HUDEP-2 (cell line): Measurements from ENCODE around the gene ELAVL1.
"Not testable (repeated sequence)": the region's sequence is repeated elsewhere in the genome, so short reads cannot be mapped to it uniquely, and the experiment has no call there.

ENCODE experiments used
- DNase-seq, 76 experiments: peaks; one replicate each; lab custom pipeline; 2025; ENCODE audit not compliant: unreplicated experiment in 76 of 76; lab: John Stamatoyannopoulos, UW

ELAVL1 gene

DNA sequence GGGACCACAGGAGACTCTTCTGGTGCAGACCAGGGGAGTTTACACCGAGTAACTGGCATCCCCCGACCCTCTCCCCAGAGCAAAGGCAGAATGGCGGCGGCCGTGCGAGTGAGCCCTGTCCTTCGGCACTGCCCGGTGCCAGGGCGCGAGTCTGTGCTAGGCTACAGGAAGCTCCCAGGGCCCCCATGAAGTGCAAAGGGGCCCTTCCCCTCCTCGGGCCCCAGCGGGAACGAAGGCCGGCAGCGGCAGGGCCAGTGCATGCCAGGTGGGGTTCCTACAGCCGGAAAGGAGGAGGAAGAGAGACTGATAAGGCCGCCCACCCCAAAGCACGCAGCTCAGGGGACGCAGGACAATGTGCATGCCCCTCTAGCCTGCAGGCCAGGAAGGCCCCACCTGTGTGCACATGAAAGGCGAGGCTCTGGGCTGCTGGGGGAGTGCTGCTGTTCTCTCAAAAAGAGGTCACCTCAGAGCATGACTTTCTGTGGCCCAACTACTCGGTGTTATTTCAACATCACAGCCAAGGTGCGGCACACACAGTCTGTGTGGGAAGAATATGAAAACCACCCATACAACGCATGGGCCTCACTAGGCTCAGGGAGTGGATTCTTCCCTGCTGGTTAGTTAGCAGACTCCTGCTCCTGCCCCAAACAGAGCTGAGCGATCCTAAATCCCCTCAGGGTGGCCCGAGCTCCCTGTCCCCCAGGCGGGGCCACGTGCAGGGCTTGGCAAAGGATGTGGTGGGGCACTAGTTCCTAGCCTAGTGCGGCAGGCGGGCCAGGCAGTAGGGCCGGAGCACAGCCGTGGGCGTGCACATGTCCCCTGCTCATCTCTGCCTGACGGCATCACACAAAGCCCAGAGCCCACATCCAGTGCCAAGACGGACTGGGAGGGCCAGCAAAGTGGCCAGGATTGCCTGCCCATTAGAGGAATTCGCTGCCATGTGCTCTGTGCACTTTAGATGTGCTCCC lies 33.6 kb downstream of the ELAVL1 start:
- no peak for DNase-seq

DNA sequence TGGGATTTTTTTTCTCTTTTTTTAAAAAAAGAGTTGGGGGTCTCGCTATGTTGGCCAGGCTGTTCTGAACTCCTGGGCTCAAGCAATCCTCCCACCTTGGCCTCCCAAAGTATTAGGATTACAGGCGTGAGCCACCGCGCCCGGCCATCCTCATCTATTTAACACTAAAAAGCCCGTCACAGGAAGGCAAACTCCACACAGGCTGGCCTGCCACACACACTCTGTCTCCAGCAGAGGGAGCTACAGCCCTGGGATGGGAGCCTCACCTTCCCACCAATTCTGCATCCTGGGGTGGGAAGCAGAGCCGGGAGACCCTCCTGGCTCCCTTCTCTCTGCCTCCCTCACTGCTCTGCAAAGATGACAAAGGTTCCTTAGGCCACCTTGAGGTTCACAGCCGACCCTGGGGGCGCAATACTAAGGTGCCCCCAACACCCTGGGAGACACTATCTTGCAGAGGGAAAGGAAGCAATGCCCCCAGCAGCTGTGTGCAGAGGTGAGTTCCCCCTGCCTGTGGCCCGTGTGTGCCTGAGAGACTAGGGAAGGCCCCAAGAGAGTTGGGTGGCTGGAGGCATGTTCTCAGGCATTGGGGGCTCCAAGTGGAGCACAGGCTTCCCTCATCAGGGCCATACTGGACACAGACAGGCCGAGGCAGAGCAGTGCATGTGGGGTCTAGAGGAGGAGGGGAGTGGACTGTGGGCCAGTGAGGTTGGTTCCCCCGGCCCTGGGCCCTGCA lies 34.6 kb downstream of the ELAVL1 start:
- DNase-seq: peak in 42 of 76 experiments; percentile 7 to 59 (median 35)

DNA sequence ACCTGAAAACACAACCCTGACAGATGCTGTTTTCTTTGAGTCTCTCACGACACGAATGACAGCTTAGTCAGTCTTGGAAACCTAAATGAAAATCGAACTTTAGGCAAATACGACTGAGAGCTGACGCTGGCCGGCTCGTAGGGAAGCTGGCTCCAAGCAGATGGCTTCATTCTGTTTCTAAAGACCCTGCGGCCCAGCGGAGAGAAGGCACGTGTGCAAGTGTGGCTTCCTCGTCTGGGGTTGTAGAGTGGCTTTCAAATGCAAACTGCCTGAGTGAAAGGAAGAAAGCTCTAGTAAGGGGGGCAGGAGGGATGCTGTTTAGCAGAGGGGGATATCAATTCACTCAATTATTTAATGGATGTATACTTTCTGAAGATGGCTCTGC lies 35.9 kb downstream of the ELAVL1 start:
- no peak for DNase-seq

DNA sequence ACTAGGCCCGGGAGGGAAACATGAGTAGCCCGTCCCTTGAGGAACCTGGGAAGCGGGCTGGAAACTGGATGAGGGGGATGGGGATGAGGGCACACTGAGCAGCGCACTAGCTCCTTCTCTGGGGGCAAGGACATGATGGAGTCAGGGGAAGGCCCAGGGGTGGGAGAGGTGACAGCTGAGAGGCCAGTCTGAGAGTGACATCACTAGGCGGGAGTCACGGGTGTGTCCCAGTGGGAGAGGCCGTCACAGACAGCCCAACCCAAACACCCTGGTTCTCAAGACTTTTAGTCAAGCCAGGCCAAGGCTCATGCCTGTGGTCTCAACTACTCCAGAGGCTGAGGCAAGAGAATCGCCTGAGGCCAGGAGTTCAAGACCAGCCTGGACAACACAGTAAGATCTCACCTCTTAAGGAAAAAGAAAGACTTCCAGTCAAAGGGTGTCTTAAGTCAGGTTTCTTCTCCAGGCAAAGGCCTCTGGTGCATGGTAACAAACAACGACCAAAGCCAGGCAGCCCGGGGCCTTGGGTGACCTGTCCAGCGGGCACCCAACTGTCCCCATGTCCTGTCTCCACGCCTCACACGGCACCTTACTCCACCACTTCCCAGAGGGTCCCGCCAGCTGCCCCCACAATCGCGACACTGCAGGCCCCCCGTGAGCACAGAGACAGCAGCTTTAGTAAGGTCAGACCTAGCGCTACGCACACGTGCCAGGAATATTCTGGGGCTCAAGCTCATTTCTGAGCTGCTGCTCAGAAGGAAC lies 36.5 kb downstream of the ELAVL1 start:
- peak in 37 of 76 experiments; percentile 5 to 62 (median 28) for DNase-seq

DNA sequence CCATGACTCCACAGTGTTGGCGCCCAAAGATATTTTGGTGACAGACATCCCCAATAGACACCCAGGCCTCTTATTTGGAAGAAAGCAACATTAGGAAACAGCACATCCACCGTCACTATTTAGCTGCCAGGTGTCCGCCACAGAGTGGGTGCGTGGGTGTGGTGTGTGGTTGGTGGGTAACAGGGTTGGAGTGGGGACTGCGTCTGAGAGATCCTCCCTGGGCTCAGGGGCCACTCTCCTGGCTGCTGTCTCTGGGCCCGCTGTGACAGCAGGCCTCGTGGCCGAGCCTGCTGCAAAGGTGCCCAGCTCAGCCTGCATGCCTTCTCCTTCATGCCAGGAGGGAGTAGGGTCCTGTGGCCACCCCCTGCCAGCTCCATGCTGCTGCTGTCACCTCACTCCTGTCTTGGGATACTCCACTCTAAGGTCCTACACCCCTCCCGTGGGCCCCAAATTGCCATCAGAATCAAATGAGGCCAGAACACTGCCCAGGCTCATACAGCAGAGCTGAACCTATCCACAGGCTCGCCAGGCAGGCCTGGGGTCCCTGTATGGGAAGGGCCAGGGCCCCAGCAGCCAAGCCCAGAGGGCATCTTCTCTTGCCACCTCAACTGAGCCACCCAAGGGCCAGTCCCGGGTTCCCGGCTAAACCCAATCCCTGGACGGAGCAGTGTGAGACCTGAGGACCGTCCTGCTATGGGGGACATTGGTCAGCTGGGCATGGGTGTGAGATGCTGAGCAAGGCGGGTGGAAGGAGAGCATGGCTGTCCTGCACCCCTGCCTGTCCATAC lies 37.2 kb downstream of the ELAVL1 start:
- no peak for DNase-seq

DNA sequence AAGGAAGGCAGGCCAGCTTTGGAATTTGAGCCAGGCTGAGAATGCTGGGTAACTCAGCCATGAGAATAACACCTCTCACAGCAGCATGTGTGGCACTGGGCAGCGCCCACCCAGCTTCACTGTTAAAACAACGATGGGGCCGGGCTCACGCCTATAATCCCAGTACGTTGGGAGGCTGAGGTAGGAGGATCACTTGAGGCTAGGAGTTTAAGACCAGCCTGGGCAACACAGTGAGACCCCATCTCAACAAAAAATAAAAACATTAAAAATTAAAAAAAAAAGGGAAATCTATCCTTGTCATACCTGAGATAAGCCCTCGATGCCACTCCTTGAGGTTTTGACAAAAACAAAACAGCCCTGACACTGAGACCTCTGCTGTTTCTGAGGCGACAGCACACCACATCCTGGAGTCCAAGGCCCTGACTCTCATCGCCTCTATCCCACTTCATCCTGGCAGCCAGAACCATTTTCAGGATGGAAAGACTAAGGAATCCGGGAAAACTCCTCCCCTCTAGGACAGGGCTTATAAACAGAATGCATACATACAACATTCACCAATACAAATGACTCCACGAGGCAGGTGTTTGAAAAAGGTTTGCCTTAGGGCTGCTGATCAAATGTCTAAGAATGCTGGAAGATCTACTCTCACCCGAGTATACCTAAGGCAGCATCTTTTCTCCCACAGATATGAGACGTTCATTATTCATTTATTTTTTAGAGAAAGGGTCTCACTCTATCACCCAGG lies 39.3 kb downstream of the ELAVL1 start:
- no peak for DNase-seq

DNA sequence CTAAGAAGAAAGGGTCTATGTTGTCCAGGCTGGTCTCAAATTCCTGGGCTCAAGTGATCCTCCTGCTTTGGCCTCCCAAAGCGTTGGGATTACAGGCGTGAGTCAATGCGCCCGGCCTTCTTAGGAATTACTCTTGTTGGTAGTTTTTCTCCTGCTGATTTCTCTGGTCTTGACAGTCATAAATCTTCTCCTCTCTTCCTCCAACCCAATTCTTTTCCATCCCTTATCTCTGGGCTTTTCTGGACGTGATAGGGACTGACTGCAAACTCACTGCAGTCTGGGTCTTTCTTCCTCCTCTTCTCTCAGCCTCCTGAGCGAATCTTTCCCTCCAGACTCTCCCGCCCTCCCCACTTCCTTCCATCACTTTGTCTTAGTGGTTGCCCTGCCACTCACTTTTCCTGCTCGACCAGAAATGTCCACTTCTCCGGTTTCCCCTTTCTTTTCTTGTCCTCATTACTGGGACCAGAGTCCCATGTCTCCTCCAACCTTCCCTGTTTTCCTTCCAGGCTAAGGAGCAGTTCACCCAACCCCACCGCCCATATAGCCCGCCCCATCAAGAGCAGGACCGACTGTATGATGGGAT lies 40.1 kb downstream of the ELAVL1 start:
- no peak for DNase-seq

DNA sequence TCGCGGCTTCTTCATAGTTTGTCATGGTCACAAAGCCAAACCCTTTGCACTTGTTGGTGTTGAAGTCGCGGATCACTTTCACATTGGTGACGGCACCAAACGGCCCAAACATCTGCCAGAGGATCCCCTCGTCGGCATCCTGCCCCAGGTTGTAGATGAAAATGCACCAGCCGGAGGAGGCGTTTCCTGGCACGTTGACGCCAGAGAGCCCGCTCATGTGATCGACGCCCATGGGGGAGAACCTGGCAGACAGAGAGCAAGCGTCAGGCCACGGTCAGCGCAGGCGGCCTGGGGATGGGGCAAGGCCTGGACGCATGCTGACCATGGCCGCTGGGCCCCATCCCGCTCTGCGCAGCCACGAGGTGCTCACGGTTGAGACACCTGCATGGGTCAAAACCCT lies 41.9 kb downstream of the ELAVL1 start:
- DNase-seq: no peak

DNA sequence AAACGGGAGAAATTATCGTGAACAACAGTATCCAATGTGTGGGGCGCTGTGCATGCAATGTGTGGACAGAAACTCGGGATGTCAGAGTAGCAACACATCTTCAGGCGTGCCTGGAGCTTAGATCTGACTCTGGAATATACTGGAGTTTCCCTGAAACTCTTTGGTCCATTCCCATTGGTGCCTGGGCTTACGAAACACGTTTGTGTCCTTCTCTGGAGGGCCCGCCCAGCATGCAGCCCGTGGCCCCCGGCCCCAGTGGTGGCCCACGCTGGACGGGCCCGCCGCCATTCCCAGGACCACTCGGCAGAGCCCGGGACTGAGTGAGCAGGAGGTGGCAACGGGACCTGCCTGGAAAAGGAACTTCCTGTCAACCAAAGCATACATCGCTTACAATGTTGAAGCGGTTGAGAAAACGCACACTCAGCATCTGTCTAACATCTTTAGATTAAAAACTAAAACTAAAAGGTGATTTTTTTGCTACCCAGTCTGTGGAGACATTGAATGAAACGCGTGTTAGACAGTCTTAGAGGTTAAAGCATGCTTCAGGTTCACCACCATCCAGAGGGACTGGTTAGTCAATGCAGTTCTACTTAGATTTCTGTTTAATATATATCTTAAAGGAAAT lies 42.7 kb downstream of the ELAVL1 start:
- no peak for DNase-seq

DNA sequence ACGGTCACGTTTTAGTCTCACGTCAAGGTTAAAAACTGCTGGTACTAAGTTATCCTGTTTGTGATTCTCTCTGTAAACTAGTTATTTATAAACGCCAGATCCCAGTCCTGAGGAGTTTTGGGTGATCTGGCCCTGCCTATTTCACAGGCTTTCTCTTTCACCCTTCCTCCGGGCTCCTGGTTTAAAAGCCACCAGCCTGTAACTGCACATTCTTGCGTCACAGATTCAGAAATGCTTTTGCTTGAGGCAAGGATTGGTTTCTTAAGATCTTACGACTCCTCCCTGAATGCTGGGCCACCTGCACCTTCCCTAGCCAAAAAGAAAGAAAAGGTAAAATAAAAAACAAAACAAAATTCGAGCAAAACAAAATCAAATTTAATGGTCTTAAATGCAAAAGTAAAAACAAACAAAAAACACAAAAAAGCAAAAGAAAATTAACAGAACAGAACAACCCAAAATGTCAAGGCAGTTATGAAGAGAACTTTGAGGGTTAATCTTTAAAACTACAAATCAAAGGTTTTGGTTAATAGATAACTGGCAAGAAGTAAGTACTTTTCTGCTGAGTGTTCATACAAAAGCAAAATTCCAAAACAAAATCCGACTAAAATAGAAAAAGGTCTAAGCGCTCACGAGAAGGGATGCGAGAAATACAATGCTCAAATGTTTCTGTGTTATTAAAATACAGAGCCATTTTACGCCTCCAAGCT lies 43.4 kb downstream of the ELAVL1 start:
- DNase-seq: no peak

DNA sequence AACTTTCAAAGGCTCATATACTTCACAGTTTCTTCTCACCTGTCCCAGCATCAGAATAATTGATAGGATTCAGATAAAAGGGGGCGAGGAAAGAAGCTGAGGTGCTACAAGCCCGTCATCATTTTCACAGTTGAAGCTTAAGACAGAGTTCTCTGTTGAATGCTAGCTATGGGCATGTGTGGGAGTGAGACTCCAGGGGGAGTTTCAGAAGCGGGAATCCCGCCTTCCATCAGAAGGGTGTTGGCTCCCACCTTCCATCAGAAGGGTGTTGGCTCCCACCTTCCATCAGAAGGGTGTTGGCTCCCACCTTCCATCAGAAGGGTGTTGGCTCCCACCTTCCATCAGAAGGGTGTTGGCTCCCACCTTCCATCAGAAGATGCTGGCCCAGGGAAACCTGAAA lies 44.4 kb downstream of the ELAVL1 start:
- not testable (repeated sequence) for DNase-seq

DNA sequence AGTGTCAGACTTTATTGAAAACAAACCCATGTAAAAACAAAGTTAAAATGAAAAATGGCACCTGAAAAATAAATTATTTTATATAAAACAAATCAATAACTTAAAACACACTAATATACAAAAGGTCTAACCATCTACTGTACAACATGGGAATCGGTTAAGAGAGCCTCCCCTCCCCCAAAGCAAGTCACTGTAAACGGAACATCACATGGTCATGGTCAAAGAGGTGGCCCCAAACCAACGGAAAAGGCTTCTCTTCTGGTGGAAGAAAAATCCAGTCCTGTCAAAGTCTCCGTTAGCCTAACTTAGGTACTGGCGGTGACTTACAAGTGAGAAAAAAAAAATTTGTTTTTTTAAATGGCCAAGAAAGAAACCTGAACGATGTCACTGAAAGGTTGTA lies 46.2 kb downstream of the ELAVL1 start:
- DNase-seq: peak in 2 of 76 experiments; percentile 26 to 37

DNA sequence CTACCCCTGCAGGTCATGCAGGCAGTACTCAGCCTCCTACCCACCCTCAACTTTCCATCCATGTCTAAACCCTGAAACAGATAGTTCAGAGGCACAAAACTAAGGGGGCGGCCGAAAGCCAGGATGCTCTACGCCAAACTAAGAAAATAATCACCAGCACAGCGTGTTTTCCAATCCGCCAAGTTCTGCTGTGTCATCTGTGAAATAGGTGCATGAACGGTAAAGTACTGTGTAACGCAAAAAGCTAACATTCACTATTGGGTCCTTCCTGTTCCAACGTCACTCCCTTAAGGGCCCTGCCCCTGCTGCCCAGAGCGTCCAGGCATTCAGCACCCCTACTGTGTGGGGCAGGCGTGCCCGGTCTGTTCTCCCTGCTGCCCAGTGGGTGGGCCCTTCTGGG lies 49.7 kb downstream of the ELAVL1 start:
- DNase-seq: no peak

DNA sequence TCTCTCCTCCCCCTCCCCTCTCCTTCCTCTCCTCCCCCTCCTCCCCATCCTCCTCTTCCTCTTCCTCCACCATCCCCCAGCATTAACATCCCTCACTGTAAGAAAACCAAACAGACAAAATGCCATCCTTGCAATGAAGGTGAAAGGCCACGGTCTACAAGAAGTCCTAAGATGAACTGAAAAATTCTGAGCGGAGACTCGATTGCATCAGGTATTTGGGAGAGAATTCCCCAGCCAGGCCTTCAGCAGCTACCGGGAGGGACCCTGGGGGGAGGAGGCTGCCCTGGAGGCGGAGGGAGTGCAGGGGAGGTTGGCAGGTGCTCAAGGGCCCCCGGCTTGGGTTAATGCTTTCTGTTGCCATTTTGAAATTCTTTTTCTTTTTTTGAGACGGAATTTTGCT lies 51.9 kb downstream of the ELAVL1 start:
- DNase-seq: no peak

DNA sequence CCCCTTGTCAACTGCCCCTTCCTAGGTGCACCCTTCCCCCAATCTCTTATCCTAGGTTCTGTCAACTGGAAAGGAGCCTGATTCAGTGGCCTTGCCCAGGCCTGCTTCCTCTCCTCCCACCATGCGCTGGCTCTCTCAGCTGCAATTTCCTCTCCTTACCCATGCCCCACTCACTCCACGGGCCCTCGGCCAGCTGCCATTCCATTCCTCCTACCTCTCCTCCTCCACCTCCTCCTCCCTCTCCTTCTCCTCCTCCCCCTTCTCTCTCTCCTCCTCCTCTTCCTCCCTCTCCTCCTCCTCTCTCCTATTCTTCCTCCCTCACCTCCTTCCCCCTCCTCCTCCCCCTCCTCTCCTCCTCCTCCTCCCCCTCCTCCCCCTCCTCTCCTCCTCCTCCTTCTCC lies 52.4 kb downstream of the ELAVL1 start:
- DNase-seq: no peak

DNA sequence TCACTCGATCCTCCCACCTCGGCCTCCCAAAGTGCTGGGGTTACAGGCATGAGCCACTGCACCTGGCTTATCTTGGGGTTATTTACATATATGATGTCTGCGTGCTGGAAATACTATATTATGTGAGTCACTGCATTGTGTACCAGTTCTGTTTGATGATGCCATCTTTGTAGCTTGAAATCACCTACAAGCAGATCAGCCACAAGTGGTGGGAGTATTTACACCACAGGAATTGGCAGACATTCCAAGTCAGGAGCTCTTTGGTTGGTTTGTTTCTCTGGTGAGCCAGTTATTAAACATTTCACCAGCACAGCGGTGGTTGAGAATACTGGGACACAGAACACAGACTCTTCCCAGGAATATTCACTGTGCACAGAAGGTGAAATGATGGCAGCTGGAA lies 57.5 kb downstream of the ELAVL1 start:
- peak in 13 of 76 experiments; percentile 12 to 63 (median 33) for DNase-seq

DNA sequence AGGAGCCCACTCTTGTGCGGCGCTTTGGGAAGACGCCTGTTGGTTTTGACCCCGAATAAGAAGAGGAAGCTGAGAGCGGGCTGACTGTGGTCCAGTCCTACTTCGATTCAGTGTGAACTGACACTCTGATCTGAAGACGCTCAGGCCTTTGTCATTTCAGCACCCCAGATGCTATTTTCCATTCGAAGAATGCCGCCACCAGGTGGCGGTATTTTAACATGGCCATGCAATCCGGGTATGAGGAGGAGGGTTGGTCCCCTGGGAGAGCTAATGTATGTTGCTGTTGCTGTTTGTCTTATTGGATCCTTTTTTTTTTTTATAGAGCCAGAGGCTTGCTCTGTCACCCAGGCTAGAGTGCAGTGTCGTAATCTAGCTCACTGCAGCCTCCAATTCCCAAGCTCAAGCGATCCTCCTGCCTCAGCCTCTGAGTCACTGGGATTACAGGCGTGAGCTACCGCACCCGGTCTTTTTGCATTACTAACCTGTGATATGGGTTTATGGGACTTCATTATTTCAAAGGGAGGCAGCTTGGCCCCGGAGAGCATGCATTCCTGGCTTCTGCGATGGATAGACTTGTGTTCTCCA lies 61.2 kb downstream of the ELAVL1 start:
- DNase-seq: peak in 73 of 76 experiments; percentile 36 to 91 (median 80)
